HG03521 (cell line): ENCODE results near the gene PGBD1.
"Not testable (repeated sequence)": the region's sequence is repeated elsewhere in the genome, so short reads cannot be mapped to it uniquely, and the experiment has no call there.

Experiments used
- ATAC-seq: cut with Tn5 transposase; IDR thresholded peaks from one replicate; pipeline ENCODE4 v1.9.1; 2021; ENCODE audit warnings: mild to moderate bottlenecking, moderate library complexity; ENCODE audit not compliant: unreplicated experiment

The PGBD1 gene

GRCh38 chr6:28269492-28269891 lies 11.9 kb upstream of the PGBD1 start:
- no peak for ATAC-seq

DNA sequence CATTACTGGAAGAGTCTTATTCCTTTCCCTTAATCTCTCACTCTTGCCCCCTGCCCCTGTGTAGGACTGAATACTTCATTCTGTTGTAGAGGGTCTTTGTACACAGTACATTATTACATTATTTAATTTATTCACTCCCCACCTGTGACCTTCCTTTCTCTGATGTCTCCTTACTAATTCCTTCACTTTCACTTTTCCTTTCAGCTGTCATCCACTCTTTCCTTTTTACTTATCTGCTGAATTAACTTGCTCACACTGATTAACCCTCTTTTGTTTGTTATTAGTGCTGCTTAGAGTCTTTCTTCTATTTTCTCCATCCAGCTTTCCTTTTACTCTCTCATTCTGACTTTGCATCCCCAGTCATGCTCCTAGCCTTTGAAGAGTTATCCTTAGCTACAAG lies 6.5 kb upstream of the PGBD1 start:
- ATAC-seq = no peak

DNA sequence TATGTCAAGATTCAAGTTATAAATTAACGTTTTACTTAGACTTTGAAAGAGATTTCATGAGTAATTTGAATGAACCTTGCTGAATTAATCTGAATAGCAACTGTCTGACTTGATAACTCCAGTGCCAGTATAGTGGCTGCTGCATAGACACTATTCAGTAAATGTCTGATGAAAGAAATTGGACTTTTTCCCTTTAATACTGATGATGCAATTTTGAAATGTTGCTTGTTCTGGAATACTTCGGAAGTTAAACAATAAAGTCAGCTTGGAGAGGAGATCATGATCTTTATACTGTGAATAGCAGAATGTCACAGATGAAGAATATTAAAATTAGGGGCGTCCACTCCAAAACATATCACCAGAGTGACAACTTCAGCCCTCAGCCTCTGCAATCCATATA lies 3.6 kb upstream of the PGBD1 start:
- ATAC-seq = no peak

- ATAC-seq = no peak
These were observed 631 bp upstream of the PGBD1 start for GRCh38 chr6:28280595-28281287.

DNA sequence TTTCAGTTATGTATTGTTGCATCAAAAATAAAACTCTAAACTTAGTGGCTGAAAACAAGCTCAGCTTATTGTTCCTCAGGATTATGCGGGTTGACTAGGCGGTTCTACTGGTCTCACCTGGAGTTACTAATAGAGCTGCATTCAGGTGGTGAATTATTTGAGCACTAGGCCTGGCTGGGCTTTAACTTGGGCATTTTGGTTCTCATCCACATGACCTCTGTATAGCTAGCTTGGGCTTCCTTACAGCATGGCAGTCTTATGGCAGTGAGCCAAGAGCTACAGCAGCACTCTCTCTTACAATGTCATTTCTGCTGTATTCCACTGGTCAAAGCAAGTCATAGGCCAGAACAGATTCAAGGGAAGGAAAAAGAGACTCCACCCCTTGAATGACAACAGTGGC lies 1.6 kb downstream of the PGBD1 start:
- no peak for ATAC-seq

- no peak for ATAC-seq
These were observed 10.2 kb downstream of the PGBD1 start for GRCh38 chr6:28291573-28291972.

GRCh38 chr6:28295326-28295725 lies 14.0 kb downstream of the PGBD1 start:
- ATAC-seq = no peak

GRCh38 chr6:28296520-28297060 lies 15.2 kb downstream of the PGBD1 start:
- ATAC-seq = no peak

DNA sequence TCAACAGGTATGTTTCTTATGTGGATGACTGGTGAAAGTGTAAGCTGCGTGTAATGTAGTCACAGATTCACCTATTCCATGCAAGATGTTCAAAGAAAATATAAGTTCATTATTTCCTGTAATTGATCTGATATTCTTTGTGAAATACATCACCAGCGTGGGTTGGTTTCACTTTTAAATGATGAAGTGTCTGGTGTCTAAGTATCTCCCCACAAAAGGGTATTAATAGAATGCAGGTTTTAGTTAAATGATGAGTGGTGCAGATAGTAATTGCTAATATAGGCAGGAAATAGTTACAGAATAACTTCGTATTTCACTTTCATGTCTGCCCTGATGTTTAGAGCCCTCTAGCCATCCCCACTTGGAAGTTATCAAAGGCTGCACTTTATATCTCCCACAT lies 22.2 kb downstream of the PGBD1 start:
- ATAC-seq = peak; percentile 85

DNA sequence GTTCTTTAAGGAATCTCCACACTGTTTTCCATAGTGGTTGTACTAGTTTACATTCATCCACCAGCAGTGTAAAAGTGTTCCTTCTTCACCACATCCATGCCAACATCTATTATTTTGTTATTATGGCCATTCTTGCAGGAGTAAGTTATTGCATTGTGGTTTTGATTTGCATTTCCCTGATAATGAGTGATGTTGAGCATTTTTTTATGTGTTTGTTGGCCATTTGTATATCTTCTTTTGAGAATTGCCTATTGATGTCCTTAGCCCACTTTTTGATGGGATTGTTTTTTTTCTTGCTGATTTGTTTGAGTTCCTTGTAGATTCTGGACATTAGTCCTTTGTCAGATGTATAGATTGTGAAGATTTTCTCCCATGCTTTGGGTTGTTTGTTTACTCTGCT lies 25.0 kb downstream of the PGBD1 start:
- ATAC-seq = not testable (repeated sequence)

DNA sequence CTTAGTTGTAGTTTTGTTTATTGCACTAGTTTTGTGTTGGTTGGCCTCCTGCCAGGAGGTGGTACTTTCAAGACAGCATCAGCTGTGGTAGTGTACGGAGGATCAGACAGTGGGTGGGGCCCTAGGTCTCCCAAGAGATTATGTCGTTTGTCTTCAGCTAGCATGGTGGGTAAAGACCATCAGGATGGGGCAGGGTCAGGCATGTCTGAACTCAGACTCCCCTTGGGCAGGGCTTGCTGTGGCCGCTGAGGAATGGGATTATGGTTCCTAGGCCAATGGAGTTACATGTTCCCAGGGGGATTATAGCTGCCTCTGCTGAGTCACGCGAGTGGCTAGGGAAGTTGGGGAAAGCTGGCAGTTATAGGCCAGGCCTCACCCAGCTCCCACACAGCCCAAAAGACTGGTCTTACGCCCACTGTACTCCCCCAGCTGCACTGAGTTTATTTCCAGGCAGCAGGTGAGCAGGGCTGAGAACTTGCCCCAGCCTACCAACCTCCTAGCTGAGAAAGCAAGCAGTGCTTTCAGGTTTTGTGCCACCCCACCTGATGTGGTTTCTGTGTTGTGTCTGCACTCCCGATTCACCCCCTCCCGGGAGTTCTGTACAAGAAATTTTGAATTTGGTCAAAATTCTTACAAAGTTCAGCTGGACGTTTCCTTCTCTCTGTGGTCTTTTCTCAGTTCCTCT lies 29.9 kb downstream of the PGBD1 start:
- no peak for ATAC-seq

DNA sequence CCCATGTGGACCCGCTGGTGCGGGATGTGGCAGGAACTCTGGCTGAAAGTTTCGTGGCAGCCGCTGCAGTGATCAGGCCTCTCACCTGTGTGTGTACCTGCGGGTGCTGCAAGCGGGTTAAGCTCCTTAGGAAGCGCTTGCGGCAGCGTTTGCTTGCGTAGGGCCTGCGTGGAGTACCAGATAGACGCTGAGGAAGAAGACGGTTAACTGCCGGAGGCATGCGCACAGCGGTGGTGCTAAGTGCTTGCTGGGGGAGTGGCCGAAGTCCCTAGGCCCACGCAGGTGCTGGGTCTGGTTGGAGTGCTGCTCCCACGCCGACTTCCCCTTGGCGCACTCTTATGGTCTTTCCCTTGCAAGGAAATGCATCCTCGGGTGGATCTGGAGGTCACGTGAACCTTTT lies 31.6 kb downstream of the PGBD1 start:
- ATAC-seq = no peak

DNA sequence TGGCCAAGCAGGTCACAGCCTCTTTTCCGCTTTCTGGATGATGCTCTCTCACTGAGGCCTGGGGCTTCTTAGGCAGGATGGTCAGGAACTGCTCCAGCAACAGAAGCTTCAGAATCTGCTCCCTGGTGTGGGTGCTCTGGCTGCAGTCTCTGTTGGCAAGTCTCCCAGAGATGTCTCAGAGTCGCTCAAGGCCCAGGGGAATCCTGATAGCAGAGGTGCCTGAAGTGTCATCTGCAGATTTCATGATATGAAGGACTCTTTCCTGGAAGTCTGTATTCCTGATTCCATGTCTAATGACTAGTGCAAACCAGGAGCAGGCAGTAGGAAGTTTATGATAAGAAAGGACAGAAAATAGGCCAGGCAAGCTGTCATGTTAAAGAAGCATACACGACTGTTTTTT lies 34.3 kb downstream of the PGBD1 start:
- no peak for ATAC-seq

- ATAC-seq = not testable (repeated sequence)
These were observed 36.5 kb downstream of the PGBD1 start for GRCh38 chr6:28317866-28318265.

DNA sequence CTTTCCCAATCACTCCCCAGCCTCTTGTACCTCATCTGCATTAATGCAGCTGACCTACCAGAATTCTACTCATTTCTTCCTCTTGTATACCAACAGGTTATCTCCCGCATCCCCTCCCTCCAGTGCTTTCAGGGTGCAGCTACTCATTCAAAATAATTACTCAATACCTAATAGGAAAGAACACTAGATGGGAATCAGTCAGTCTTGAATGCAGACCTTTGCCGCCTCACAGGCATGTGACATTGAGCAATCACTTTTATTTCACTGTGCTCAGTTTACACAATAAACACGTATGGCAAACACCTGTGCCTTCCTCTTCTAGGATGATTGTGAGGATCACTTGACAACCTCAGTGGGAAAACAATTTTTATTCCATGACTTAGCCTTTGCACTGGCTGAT lies 41.3 kb downstream of the PGBD1 start:
- no peak for ATAC-seq

DNA sequence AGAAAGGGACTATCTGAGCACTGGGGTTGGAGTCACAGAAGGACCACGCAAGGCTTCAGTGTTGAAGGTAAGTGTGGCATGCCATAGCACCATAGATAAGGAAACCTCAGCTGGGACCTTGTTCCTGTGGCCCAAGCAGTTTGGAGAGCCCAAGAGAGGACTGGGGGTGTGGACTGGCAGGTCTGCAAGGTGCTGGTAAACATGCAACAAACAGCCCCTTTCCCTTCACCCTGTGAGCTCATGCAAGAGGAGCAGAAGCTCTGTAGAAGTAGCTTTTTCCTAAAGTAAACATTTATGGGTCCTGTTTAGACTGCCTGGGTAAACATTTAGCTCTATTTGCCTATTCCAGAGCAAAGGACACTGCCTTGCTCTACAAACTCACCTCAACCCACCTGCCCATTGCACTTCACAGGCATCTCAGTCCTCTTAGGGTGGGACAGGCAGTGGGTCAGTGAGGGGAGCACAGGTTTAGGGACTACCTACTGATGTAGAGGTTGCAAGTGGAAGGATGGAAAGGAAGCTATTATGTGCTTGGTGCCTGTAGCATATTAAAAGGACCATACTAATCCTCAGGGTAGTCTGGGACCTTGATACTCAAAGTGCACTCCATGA lies 42.5 kb downstream of the PGBD1 start:
- ATAC-seq = no peak

DNA sequence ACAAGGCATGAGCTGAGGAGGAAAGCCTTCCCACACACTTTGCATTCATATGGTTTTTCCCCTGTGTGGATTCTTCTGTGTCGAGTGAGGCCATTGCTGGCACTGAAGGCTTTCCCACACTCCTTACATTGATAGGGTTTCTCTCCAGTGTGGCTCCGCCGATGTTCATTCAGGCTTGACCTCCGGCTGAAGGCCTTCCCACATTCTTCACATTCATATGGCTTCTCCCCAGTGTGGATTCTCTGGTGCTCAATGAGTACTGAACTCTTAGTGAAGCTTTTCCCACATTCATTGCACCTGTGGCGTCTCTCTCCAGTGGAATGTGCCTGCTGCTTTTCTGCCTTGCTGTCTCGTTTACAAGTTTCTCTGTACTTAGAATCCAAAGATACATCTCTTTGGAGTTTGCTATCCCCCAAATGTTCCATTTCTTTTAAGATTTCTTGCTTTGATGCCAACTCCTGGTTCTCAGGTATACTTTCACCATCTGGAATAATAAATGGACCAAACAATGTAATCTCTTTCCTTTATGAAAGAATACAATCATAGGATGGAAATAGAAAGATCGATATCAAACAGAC lies 45.1 kb downstream of the PGBD1 start:
- no peak for ATAC-seq

DNA sequence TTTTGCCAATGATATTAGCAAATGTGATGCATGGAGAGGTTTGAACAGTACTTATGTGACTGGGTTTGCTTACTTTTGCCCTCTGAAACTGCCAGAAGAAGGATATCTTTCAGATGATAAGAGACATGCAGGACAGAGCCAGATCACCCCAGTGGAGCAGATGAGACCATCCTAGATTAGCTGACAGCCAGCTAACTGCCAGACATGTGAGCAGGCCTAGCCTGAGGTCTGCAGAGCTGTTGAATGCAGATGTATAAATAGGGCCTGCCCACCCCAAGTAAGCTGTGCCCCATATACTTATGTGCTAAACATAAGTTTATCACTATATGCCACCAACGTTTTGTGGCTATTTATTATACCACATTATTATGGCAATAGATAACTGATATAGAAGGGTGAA lies 48.7 kb downstream of the PGBD1 start:
- ATAC-seq = no peak

- ATAC-seq = no peak
These were observed 51.7 kb downstream of the PGBD1 start for GRCh38 chr6:28333047-28333446.

DNA sequence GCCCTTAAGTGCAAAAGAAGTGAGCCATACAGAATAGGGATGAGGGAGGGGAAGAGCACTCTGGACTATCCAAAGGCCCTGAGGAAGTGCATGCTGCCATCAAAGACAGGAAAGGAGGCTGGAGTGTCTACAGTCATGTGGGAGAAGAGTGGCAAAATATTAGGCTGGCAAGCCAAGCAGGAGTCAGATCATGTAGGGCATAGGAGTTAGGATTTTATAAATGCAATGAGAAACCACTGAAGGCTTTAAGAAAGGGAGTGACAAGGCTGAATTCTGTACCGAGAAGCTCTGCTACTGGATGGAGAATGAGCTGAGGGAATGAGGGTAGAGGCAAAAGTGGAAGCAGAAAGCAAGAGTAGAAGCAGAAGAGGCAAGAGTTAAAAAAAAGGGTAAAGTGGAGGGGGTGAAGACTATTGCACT lies 52.2 kb downstream of the PGBD1 start:
- ATAC-seq = no peak

DNA sequence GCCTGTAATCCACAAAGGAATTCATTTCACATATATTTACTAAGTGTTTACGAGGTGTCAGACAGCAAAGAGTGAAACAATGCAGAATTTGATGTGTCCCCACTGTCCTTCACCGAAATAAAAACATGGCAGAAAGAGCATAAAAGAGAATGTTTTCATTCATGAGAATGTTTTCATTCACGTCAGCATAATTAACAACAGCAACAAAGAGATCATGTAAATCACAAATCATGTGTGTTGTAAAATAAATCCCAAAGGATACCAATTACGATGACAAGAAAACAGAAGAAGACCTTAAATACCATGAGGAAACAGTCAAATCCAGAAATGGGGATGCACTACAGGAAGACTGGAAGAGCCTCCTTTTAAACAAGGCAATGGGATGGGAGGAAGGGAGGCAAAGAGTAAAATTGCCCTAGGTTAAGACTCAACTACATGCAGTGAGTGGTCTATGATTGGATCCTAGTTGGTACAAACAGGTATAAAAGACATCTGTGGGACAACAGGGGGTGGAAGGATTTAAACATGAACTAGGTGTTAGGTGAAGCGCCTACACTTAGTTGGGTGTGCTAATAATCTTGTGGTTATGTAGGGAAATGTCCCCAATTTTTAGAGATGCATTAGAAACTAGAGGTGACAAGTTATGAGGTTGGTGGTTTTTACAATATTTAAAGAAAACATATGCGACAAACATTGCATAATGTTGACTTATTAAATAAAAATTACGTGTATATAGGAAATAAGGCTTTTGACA lies 53.1 kb downstream of the PGBD1 start:
- ATAC-seq = no peak
